B cell (primary cell): ENCODE results near the gene ZSCAN20. TPM values are rescaled to one million over a fixed set of nuclear protein-coding genes. Genes with fewer than 3 reads are reported as not detected.

Experiments used
- ATAC-seq: fragments of 200-7000 bp; cut with Tn5 transposase; one replicate; pipeline ENCODE4 v1.10.0; 2021; ENCODE audit warnings: low read depth, mild to moderate bottlenecking, moderate number of reproducible peaks, moderate library complexity
- CTCF ChIA-PET: fragments of 350-600 bp; sonication (Branson Sonifier 250); formaldehyde crosslinking; loops from one replicate; lab custom pipeline; 2021; ENCODE audit warnings: antibody characterized with exemption, inconsistent platforms; lab: Charles Lee
- POLR2A ChIA-PET: fragments of 350-600 bp; sonication (Branson Sonifier 250); formaldehyde crosslinking; loops from one replicate; lab custom pipeline; 2021; ENCODE audit warnings: antibody characterized with exemption; lab: Charles Lee
- DNase-seq: peaks from one replicate; pipeline ENCODE4 v3.0.0; 2013
- H2AFZ ChIP-seq: 2 replicates; pipeline ENCODE4 v1.6.1; 2012; ENCODE audit warnings: mild to moderate bottlenecking, low read depth, low read length; ENCODE audit not compliant: insufficient read depth, poor library complexity, severe bottlenecking
- H3K27ac ChIP-seq, 2 donors: 1 replicate in 1 of 2; 2 replicates in 1 of 2; pipeline ENCODE4 v1.5.1; 2012 to 2013; ENCODE audit warnings: low read length in 2 of 2, mild to moderate bottlenecking in 2 of 2, moderate library complexity in 1 of 2
- H3K27me3 ChIP-seq, 4 experiments: fragments of 200-600 bp in 1 of 4; sonication (generic) in 1 of 4; replicated peaks in 1 of 4; 1 replicate in 2 of 4; 2 replicates in 2 of 4; pipeline versions ENCODE4 v1.6.1 to v1.7.0; 2013 to 2016; ENCODE audit warnings: low read length in 3 of 4, mild to moderate bottlenecking in 2 of 4, mixed read lengths in 1 of 4, moderate library complexity in 1 of 4; ENCODE audit not compliant: insufficient read depth in 4 of 4, control insufficient read depth in 3 of 4; ENCODE audit errors: control extremely low read depth in 1 of 4
- H3K36me3 ChIP-seq, 2 experiments: replicated peaks in 1 of 2; 1 replicate in 1 of 2; 2 replicates in 1 of 2; pipeline versions ENCODE4 v1.6.1 to v1.7.1; 2013; ENCODE audit warnings: low read length in 1 of 2; ENCODE audit not compliant: insufficient read depth in 2 of 2, control insufficient read depth in 1 of 2; ENCODE audit errors: control extremely low read depth in 1 of 2, extremely low read depth in 1 of 2
- H3K4me1 ChIP-seq, 2 donors: fragments of 200-600 bp in 1 of 2; sonication (generic) in 1 of 2; 1 replicate in 1 of 2; 2 replicates in 1 of 2; pipeline versions ENCODE4 v1.5.1 to v1.6.1; 2013 to 2017; ENCODE audit warnings: low read length in 2 of 2; ENCODE audit not compliant: control insufficient read depth in 2 of 2, insufficient read depth in 2 of 2
- H3K4me2 ChIP-seq: replicated peaks from 2 replicates; pipeline ENCODE3; 2012; ENCODE audit warnings: mild to moderate bottlenecking, low read depth, low read length; ENCODE audit not compliant: poor library complexity, severe bottlenecking
- H3K4me3 ChIP-seq, 5 experiments: fragments of 200-600 bp in 1 of 5; sonication (generic) in 1 of 5; 1 replicate in 3 of 5; 2 replicates in 2 of 5; pipeline versions ENCODE4 v1.5.1 to v1.7.0; 2011 to 2016; ENCODE audit warnings: low read length in 4 of 5, mild to moderate bottlenecking in 4 of 5, low read depth in 2 of 5, control low read depth in 1 of 5, moderate library complexity in 1 of 5; ENCODE audit not compliant: insufficient read depth in 1 of 5; ENCODE audit errors: control extremely low read depth in 1 of 5, extremely low read depth in 1 of 5
- H3K79me2 ChIP-seq: fragments of 200-600 bp; sonication (generic); one replicate; pipeline ENCODE4 v1.6.0; 2016; ENCODE audit warnings: low read length; ENCODE audit not compliant: control insufficient read depth, insufficient read depth
- H3K9ac ChIP-seq: fragments of 200-600 bp; sonication (generic); 2 replicates; pipeline ENCODE4 v1.6.1; 2017; ENCODE audit warnings: mild to moderate bottlenecking, low read length, moderate library complexity
- H3K9me3 ChIP-seq, 3 donors: one replicate each; pipeline versions ENCODE4 v1.6.1 to v1.7.1; 2013; ENCODE audit warnings: low read length in 2 of 3; ENCODE audit not compliant: control insufficient read depth in 2 of 3, insufficient read depth in 1 of 3; ENCODE audit errors: control extremely low read depth in 1 of 3
- H4K20me1 ChIP-seq: 2 replicates; pipeline ENCODE4 v1.6.0; 2012; ENCODE audit warnings: mild to moderate bottlenecking, low read length; ENCODE audit not compliant: insufficient read depth, control insufficient read depth, poor library complexity, severe bottlenecking
- H3K27ac Mint-ChIP-seq: one replicate; pipeline ENCODE4 v1.8.0; 2021; ENCODE audit warnings: mixed read lengths
- H3K27me3 Mint-ChIP-seq: one replicate; pipeline ENCODE4 v1.8.0; 2021; ENCODE audit warnings: mixed read lengths
- H3K4me1 Mint-ChIP-seq: one replicate; pipeline ENCODE4 v1.8.0; 2021; ENCODE audit warnings: mixed read lengths
- H3K4me3 Mint-ChIP-seq: one replicate; pipeline ENCODE4 v1.8.0; 2021; ENCODE audit warnings: mixed read lengths
- H3K9me3 Mint-ChIP-seq: one replicate; pipeline ENCODE4 v1.8.0; 2022; ENCODE audit warnings: mixed read lengths; ENCODE audit not compliant: insufficient read depth
- EZH2 ChIP-seq: IDR thresholded peaks from 2 replicates; pipeline ENCODE4 v1.6.1; 2012; ENCODE audit warnings: borderline replicate concordance, low read depth, mild to moderate bottlenecking, moderate library complexity, low read length; ENCODE audit not compliant: insufficient read depth, poor library complexity, severe bottlenecking
- WGBS: methylation state at CpG from one replicate; pipeline ENCODE4 v1.1.5; 2013; ENCODE audit warnings: missing lambda C conversion rate; ENCODE audit not compliant: insufficient coverage; 5-methylcytosine and 5-hydroxymethylcytosine counted together
- intact Hi-C: fragments of 100-400 bp; cut with micrococcal nuclease; formaldehyde crosslinking; loops from one replicate; pipeline ENCODE4 v1.10.0; 2022
- polyA plus RNA-seq: library from polyadenylated mRNA; depleted of rRNA; stranded (reverse); fragments of >200 nt; gene quantifications from 2 replicates; pipeline ENCODE4 v1.2.3, GENCODE V29; 2012
- total RNA-seq, 2 donors: library from RNA; stranded (reverse); fragments of 120-200 nt in 1 of 2; gene quantifications; 1 replicate in 1 of 2; 2 replicates in 1 of 2; pipeline versions ENCODE4 v1.2.3 to v1.2.4, GENCODE V29; 2013 to 2022
- TF ChIP-seq, protein P1 (sequence below): fragments of 200-600 bp; IDR thresholded peaks from one replicate; pipeline ENCODE4 v1.8.0; 2022; ENCODE audit warnings: antibody characterized with exemption, mild to moderate bottlenecking

The ZSCAN20 gene
- total and polyA plus RNA-seq, 2 donors (not counting 1 experiment from before 2014, with no cell fraction given): 0.18 to 3.7 TPM

DNA sequence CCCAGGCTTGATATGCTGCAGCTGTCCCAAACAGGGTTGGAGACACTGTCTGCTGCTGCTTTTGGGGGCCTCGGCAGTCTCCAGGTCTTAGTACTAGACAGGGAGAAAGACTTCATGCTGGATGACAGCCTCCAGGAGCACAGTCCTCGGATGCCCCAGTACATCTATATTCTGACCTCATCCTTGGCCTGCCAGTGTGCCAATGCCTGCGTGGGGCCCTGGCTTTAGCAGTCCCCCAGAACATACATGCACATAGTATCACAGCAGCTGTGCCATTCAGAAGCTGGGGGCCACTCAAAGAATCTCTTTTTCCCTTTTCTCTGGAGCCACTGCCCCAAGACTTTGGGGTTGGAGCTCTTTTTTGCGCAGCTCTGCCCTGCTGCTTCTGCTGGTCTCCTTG, 4.4 kb upstream of the ZSCAN20 start:
- TF ChIP-seq, protein P1, sequence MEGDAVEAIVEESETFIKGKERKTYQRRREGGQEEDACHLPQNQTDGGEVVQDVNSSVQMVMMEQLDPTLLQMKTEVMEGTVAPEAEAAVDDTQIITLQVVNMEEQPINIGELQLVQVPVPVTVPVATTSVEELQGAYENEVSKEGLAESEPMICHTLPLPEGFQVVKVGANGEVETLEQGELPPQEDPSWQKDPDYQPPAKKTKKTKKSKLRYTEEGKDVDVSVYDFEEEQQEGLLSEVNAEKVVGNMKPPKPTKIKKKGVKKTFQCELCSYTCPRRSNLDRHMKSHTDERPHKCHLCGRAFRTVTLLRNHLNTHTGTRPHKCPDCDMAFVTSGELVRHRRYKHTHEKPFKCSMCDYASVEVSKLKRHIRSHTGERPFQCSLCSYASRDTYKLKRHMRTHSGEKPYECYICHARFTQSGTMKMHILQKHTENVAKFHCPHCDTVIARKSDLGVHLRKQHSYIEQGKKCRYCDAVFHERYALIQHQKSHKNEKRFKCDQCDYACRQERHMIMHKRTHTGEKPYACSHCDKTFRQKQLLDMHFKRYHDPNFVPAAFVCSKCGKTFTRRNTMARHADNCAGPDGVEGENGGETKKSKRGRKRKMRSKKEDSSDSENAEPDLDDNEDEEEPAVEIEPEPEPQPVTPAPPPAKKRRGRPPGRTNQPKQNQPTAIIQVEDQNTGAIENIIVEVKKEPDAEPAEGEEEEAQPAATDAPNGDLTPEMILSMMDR: no peak
- no peak for TF ChIP-seq EZH2
- H3K4me1 ChIP-seq: peaks cover 11 to 23% of the 10 kb centered on the region in 2 donors
- no peak overlapping the region for H3K27ac ChIP-seq
- no peak overlapping the region for H3K9ac ChIP-seq
- Mint-ChIP-seq H3K27ac (no peak overlapping the region), H3K9me3 (no peaks in the 10 kb centered on the region), H3K27me3 (no peaks in the 10 kb centered on the region), H3K4me1 (peaks cover 25% of the 10 kb centered on the region), H3K4me3 (no peak overlapping the region)
- intact Hi-C loops: no loop called here
- ChIA-PET POLR2A (interaction anchor here (0.6 kb wide), 1 partner anchor 1401 kb away, joined by 3 read pairs; no protein-coding TSS in a partner anchor), CTCF (interaction anchor here (0.8 to 8.9 kb wide), 5 partner anchors 10 to 172 kb away, joined by 3 to 210 read pairs (median 4); no protein-coding TSS in a partner anchor)
- WGBS: 95% methylated on average over 4 of the region's 4 CpGs
- H3K4me2 ChIP-seq: no peak overlapping the region
- no peaks in the 10 kb centered on the region for H3K9me3 ChIP-seq
- H3K27me3 ChIP-seq: no peaks in the 10 kb centered on the region
- no peak overlapping the region for H2AFZ ChIP-seq
- DNase-seq (no peak), ATAC-seq (no peak)
- H4K20me1 ChIP-seq: no peaks in the 10 kb centered on the region
- H3K36me3 ChIP-seq: no peaks in the 10 kb centered on the region
- no peaks in the 10 kb centered on the region for H3K79me2 ChIP-seq
- H3K4me3 ChIP-seq: no peak overlapping the region

DNA sequence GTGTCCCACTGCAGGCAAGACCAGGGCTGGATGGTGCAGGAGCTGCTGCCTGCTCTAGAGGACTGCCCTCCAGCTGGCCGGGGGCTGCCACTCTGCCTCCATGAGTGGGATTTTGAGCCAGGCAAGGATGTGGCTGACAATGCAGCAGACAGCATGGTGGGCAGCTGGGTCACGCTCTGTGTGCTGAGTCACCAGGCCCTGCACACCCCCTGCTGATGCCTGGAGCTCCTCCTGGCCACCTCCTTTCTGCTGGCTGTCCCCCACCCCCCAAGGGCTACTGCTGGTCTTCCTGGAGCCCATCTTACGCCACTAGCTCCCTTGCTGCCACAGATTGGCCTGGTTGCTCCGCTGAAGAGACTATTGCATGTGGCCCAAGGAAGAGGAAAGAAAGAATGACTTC, 3.9 kb upstream of the ZSCAN20 start:
- Histone ChIP-seq H3K9me3 (no peaks in the 10 kb centered on the region), H3K27ac (no peak overlapping the region), H3K36me3 (no peaks in the 10 kb centered on the region), H3K4me2 (no peak overlapping the region), H2AFZ (no peak overlapping the region), H4K20me1 (no peaks in the 10 kb centered on the region), H3K27me3 (no peaks in the 10 kb centered on the region), H3K4me1 (peaks cover 8 to 20% of the 10 kb centered on the region in 2 donors), H3K4me3 (no peak overlapping the region), H3K9ac (no peak overlapping the region), H3K79me2 (no peaks in the 10 kb centered on the region)
- Mint-ChIP-seq H3K4me1 (peaks cover 24% of the 10 kb centered on the region), H3K27me3 (no peaks in the 10 kb centered on the region), H3K9me3 (no peaks in the 10 kb centered on the region), H3K27ac (no peak overlapping the region), H3K4me3 (no peak overlapping the region)
- ATAC-seq (no peak), DNase-seq (no peak)
- intact Hi-C loops: no loop called here
- 92% methylated on average over 4 of the region's 4 CpGs for WGBS
- TF ChIP-seq EZH2: no peak
- TF ChIP-seq, protein P1: no peak
- ChIA-PET CTCF (interaction anchor here (1.1 to 8.9 kb wide), 6 partner anchors 8 to 331 kb away, joined by 3 to 210 read pairs (median 6); no protein-coding TSS in a partner anchor), POLR2A (no interaction called here)
